GM12878 (cell line): ENCODE measurements around the gene ZDHHC7. TPM values are rescaled to one million over a fixed set of nuclear protein-coding genes. Genes with fewer than 3 reads are reported as not detected.

Source experiments
- ATAC-seq: fragments of 200-7000 bp; cut with Tn5 transposase; 3 replicates; pipeline ENCODE4 v1.9.1; 2020; ENCODE audit warnings: mild to moderate bottlenecking, moderate library complexity
- BruUV-seq: library from RNA; stranded (reverse); fragments of 400-500 nt; replicated peaks from 2 replicates; lab custom pipeline; 2021; lab: Mats Ljungman, UMichigan
- CTCF ChIA-PET: fragments of 300-600 bp; sonication (Branson Sonifier 250); formaldehyde crosslinking; extraction: SDS; loops from one replicate; lab custom pipeline; 2021; ENCODE audit warnings: inconsistent platforms; lab: Yijun Ruan, JAX
- POLR2A ChIA-PET: fragments of 350-600 bp; formaldehyde crosslinking; extraction: SDS; loops from one replicate; lab custom pipeline; 2021; ENCODE audit warnings: inconsistent platforms; lab: Charles Lee
- RAD21 ChIA-PET: fragments of 300-600 bp; sonication (Branson Sonifier 250); formaldehyde crosslinking; loops from one replicate; lab custom pipeline; 2023; ENCODE audit warnings: antibody characterized with exemption; ENCODE audit not compliant: unreplicated experiment; lab: Charles Lee
- SMC1A ChIA-PET: fragments of 300-600 bp; sonication (Branson Sonifier 250); formaldehyde crosslinking; loops from one replicate; lab custom pipeline; 2023; ENCODE audit not compliant: unreplicated experiment, uncharacterized antibody; lab: Charles Lee
- DNase-seq: peaks from one replicate; pipeline ENCODE4 v3.0.0-alpha.2; 2011; ENCODE audit warnings: low read depth, low spot score
- FAIRE-seq: peaks from 3 replicates; lab custom pipeline; 2011; peaks lifted over from hg19 to GRCh38; lab: Jason Lieb, UNC
- H2AFZ ChIP-seq: 2 replicates; pipeline ENCODE4 v1.6.0; 2011; ENCODE audit warnings: low read depth, low read length, control low read depth; ENCODE audit not compliant: control insufficient read depth
- H3K27ac ChIP-seq: 2 replicates; pipeline ENCODE4 v1.5.1; 2011; ENCODE audit warnings: control low read depth; ENCODE audit not compliant: control insufficient read depth, insufficient read depth
- H3K27me3 ChIP-seq, 2 experiments: replicated peaks in 1 of 2; 2 replicates each; pipeline versions ENCODE4 v1.6.0 to v1.6.1; 2011; ENCODE audit warnings: low read length in 1 of 2; ENCODE audit not compliant: control insufficient read depth in 2 of 2, insufficient read depth in 2 of 2
- H3K36me3 ChIP-seq, 2 experiments: 2 replicates each; pipeline ENCODE4 v1.5.1; 2011; ENCODE audit warnings: low read length in 1 of 2; ENCODE audit not compliant: control insufficient read depth in 2 of 2, insufficient read depth in 2 of 2
- H3K4me1 ChIP-seq: 2 replicates; pipeline ENCODE4 v1.6.1; 2011; ENCODE audit warnings: mild to moderate bottlenecking, low read length, moderate library complexity, mixed read lengths; ENCODE audit not compliant: control insufficient read depth, insufficient read depth
- H3K4me2 ChIP-seq: 2 replicates; pipeline ENCODE4 v1.6.0; 2011; ENCODE audit warnings: control low read depth; ENCODE audit not compliant: control insufficient read depth, insufficient read depth
- H3K4me3 ChIP-seq: fragments of 200-600 bp; sonication (generic); 2 replicates; pipeline ENCODE4 v1.5.1; 2016
- H3K79me2 ChIP-seq: 2 replicates; pipeline ENCODE4 v1.6.0; 2011; ENCODE audit warnings: low read length; ENCODE audit not compliant: control insufficient read depth, insufficient read depth
- H3K9ac ChIP-seq: 2 replicates; pipeline ENCODE4 v1.8.0; 2011; ENCODE audit warnings: low read length, control low read depth, mixed read lengths; ENCODE audit not compliant: control insufficient read depth, insufficient read depth
- H3K9me3 ChIP-seq: replicated peaks from 3 replicates; pipeline ENCODE4 v1.5.1; 2011; ENCODE audit warnings: mild to moderate bottlenecking, low read length; ENCODE audit not compliant: control insufficient read depth, insufficient read depth
- H4K20me1 ChIP-seq: 2 replicates; pipeline ENCODE4 v1.6.0; 2011; ENCODE audit not compliant: control insufficient read depth, insufficient read depth
- CEBPB ChIP-seq, 2 experiments: fragments of 150-350 bp in 1 of 2; IDR thresholded peaks; 2 replicates each; pipeline ENCODE4 v1.6.1; 2012 to 2014; ENCODE audit warnings: low read depth in 2 of 2, low read length in 2 of 2, borderline replicate concordance in 1 of 2, inconsistent platforms in 1 of 2
- CREM ChIP-seq: IDR thresholded peaks from 2 replicates; pipeline ENCODE4 v1.6.1; 2014; ENCODE audit warnings: antibody characterized with exemption, low read depth
- E2F8 ChIP-seq: fragments of 450-650 bp; IDR thresholded peaks from 2 replicates; pipeline ENCODE4 v1.6.1; 2018; ENCODE audit warnings: mild to moderate bottlenecking, low read depth, moderate library complexity; ENCODE audit not compliant: partially characterized antibody
- JUND ChIP-seq: IDR thresholded peaks from 2 replicates; pipeline ENCODE4 v1.6.1; 2012; ENCODE audit warnings: low read depth, mild to moderate bottlenecking, low read length, improper control_type of control experiment, moderate library complexity
- PBX3 ChIP-seq: IDR thresholded peaks from 2 replicates; pipeline ENCODE4 v1.6.1; 2011; ENCODE audit warnings: mild to moderate bottlenecking, low read depth, low read length, moderate library complexity; ENCODE audit not compliant: insufficient replicate concordance
- POU2F2 ChIP-seq: IDR thresholded peaks from 3 replicates; pipeline ENCODE4 v1.6.1; 2011; ENCODE audit warnings: low read depth, mild to moderate bottlenecking, low read length, borderline replicate concordance
- SRF ChIP-seq, 2 experiments: IDR thresholded peaks; 2 replicates each; pipeline ENCODE4 v1.6.1; 2011; ENCODE audit warnings: low read depth in 2 of 2, low read length in 2 of 2, mild to moderate bottlenecking in 1 of 2, moderate library complexity in 1 of 2
- SUPT20H ChIP-seq: IDR thresholded peaks from 2 replicates; pipeline ENCODE4 v1.6.1; 2011; ENCODE audit warnings: low read depth, mild to moderate bottlenecking, low read length, moderate library complexity, borderline replicate concordance; ENCODE audit not compliant: control insufficient read depth
- WGBS: methylation state at CpG from one replicate; pipeline ENCODE4 v1.1.6; 2016; ENCODE audit warnings: low lambda C conversion rate; ENCODE audit not compliant: insufficient replicate concordance, insufficient coverage; ENCODE audit errors: missing lambda C conversion rate; 5-methylcytosine and 5-hydroxymethylcytosine counted together
- in situ Hi-C: fragments of 300-500 bp; cut with MboI; formaldehyde crosslinking; loops from 9 replicates; pipeline ENCODE4 v1.14.3; 2018; ENCODE audit warnings: mixed read lengths
- intact Hi-C: fragments of 100-400 bp; cut with micrococcal nuclease; formaldehyde crosslinking; loops from one replicate; pipeline ENCODE4 v1.14.2; 2022; ENCODE audit not compliant: unreplicated experiment
- polyA plus RNA-seq, 11 experiments: library from polyadenylated mRNA; depleted of rRNA in 4 of 11; unstranded in 6 of 11; stranded (reverse) in 5 of 11; fragments of >200 nt; fragmentation: Nextera tagmentation in 4 of 11; fragmentation: Illumina TruSeq in 1 of 11; extraction: Ambion mirVana in 4 of 11; extraction: Trizol in 1 of 11; gene quantifications; 1 replicate in 1 of 11; 2 replicates in 10 of 11; pipeline versions ENCODE4 v1.2.1 to v1.2.3, GENCODE V29; 2011 to 2016; ENCODE audit warnings: inconsistent platforms in 2 of 11, missing spikeins in 2 of 11, low read depth in 1 of 11
- total RNA-seq, 4 experiments: library from RNA; depleted of rRNA in 3 of 4; stranded (reverse); fragments of >200 nt in 3 of 4; fragmentation: Illumina TruSeq in 1 of 4; extraction: Trizol in 1 of 4; gene quantifications; 2 replicates each; pipeline versions ENCODE4 v1.2.1 to v1.2.3, GENCODE V29; 2013 to 2021

ZDHHC7 gene
- total and polyA plus RNA-seq, 10 of the 15 experiments (the other 5 are each of a cell fraction or from before 2014, with no cell fraction given) = 0.87 to 26.0 (median 20.0) TPM

- Histone ChIP-seq H2AFZ (no peak overlapping the region), H3K4me1 (peaks cover 3% of the 10 kb centered on the region), H3K79me2 (peaks cover 65% of the 10 kb centered on the region), H3K27ac (no peak overlapping the region), H3K4me2 (no peak overlapping the region), H3K4me3 (no peak overlapping the region), H3K9ac (no peak overlapping the region), H4K20me1 (no peaks in the 10 kb centered on the region; the same call in 1 of the 2 replicates), H3K9me3 (no peaks in the 10 kb centered on the region), H3K27me3 (no peaks in the 10 kb centered on the region), H3K36me3 (no peaks in the 10 kb centered on the region; a peak in 1 of 4 replicates)
- no peak for FAIRE-seq
- SMC1A ChIA-PET = interaction anchor here (0.6 to 2.0 kb wide), 2 partner anchors 10 to 927 kb away, joined by 3 to 4 read pairs; no protein-coding TSS in a partner anchor
- POLR2A ChIA-PET = interaction anchor here (0.6 to 1.2 kb wide), 2 partner anchors 8 to 57 kb away, joined by 4 to 6 read pairs; no protein-coding TSS in a partner anchor
- no TSS peak for BruUV-seq
- DNase-seq = no peak
- no peak for ATAC-seq
- 74% methylated on average over 10 of the region's 10 CpGs for WGBS
- in situ Hi-C loops (no loop called here), intact Hi-C loops (no loop called here)
- RAD21 ChIA-PET = no interaction called here
- TF ChIP-seq POU2F2 (no peak), CEBPB (IDR thresholded peaks at IDR 0.05; ENCODE audit: borderline replicate concordance in 1 of 2, low read depth in 2 of 2, low read length in 2 of 2) (no peak), CREM (no peak)
- CTCF ChIA-PET = interaction anchor here (1.0 to 1.7 kb wide), 3 partner anchors 10 to 34 kb away, joined by 3 to 6 read pairs (median 6); partner anchors contain the start of gene KIAA0513
Observed at GRCh38 chr16:85004587-85005205, 6.6 kb downstream of the ZDHHC7 start.

GRCh38 chr16:85003725-85004586, 7.4 kb downstream of the ZDHHC7 start:
- ATAC-seq (no peak), FAIRE-seq (no peak), DNase-seq (no peak)
- no TSS peak for BruUV-seq
- no peaks in the 10 kb centered on the region for H3K9me3 ChIP-seq
- no peak overlapping the region for H3K27ac ChIP-seq
- H3K9ac ChIP-seq = no peak overlapping the region
- 81% methylated on average over 16 of the region's 16 CpGs for WGBS
- no peak overlapping the region for H3K4me3 ChIP-seq
- ChIA-PET SMC1A (interaction anchor here (0.6 kb wide), 2 partner anchors 101 to 926 kb away, joined by 3 read pairs; no protein-coding TSS in a partner anchor), POLR2A (no interaction called here), CTCF (interaction anchor here (1.0 kb wide), 1 partner anchor 33 kb away, joined by 3 read pairs; no protein-coding TSS in a partner anchor), RAD21 (no interaction called here)
- in situ Hi-C loops (no loop called here), intact Hi-C loops (no loop called here)
- H3K4me2 ChIP-seq = no peak overlapping the region
- H3K4me1 ChIP-seq = peaks cover 3% of the 10 kb centered on the region
- H3K27me3 ChIP-seq = no peaks in the 10 kb centered on the region
- H2AFZ ChIP-seq = no peak overlapping the region
- no peaks in the 10 kb centered on the region; the same call in 1 of the 2 replicates for H4K20me1 ChIP-seq
- H3K79me2 ChIP-seq = peaks cover 59% of the 10 kb centered on the region
- no peaks in the 10 kb centered on the region; a peak in 1 of 4 replicates for H3K36me3 ChIP-seq
- TF ChIP-seq JUND (no peak), SUPT20H (no peak), E2F8 (no peak), SRF (IDR thresholded peaks at IDR 0.05; ENCODE audit: low read depth in 2 of 2, low read length in 2 of 2) (no peak), PBX3 (no peak)
